DOHH2 (cell line): ENCODE results near the gene PPT1.

Experiments used
- CTCF ChIP-seq: fragments of 200-600 bp; sonication (generic); IDR thresholded peaks from one replicate; pipeline ENCODE4 v1.5.1; 2014; ENCODE audit warnings: antibody characterized with exemption, mild to moderate bottlenecking, low read depth, low read length; ENCODE audit not compliant: poor library complexity, severe bottlenecking
- EZH2phosphoT487 ChIP-seq: fragments of 200-600 bp; sonication (generic); IDR thresholded peaks from 2 replicates; pipeline ENCODE4 v1.6.1; 2017; ENCODE audit warnings: borderline replicate concordance, mild to moderate bottlenecking, antibody characterized with exemption, low read length, moderate library complexity, mixed read lengths

DNA sequence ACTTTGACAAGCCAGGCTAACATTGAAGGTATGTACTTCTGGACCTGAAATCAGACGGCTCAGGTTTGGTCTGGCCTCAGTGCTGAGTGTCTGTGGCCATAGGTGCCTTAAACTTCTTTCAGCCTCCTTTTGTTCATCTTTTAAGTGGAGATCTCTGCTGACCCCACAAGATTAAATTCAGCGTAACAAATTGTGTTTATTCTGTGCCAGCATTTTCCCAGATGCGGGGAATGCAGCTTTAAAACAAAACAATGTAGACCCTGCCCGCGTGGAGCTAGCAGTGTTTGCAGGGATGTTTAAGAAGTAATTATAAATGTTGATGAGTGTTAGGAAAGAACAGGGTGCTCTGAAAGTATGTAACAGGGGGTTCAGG, 55.6 kb downstream of the PPT1 start:
- no peak for TF ChIP-seq CTCF
- no peak for TF ChIP-seq EZH2phosphoT487
